SJCRH30 (cell line): ENCODE measurements around the gene INTS11. TPM values are rescaled to one million over a fixed set of nuclear protein-coding genes. Genes with fewer than 3 reads are reported as not detected.
"Not testable (repeated sequence)": the region's sequence is repeated elsewhere in the genome, so short reads cannot be mapped to it uniquely, and the experiment has no call there.

Experiments
- DNase-seq, 2 experiments: peaks; one replicate each; pipeline ENCODE4 v3.0.0-alpha.2; 2015 to 2020
- H3K27ac ChIP-seq: fragments of 250-450 bp; sonication (Bioruptor Pico); 2 replicates; pipeline ENCODE4 v1.5.1; 2020; ENCODE audit warnings: mild to moderate bottlenecking, moderate library complexity
- H3K27me3 ChIP-seq: fragments of 250-450 bp; sonication (Bioruptor Pico); 2 replicates; pipeline ENCODE4 v1.5.1; 2020; ENCODE audit warnings: mild to moderate bottlenecking, moderate library complexity
- H3K36me3 ChIP-seq: fragments of 250-450 bp; sonication (Bioruptor Pico); 2 replicates; pipeline ENCODE4 v1.5.1; 2020; ENCODE audit warnings: mild to moderate bottlenecking, moderate library complexity
- H3K4me1 ChIP-seq: fragments of 250-450 bp; sonication (Bioruptor Pico); 2 replicates; pipeline ENCODE4 v1.5.1; 2020; ENCODE audit warnings: mild to moderate bottlenecking, moderate library complexity
- H3K4me3 ChIP-seq: fragments of 250-450 bp; sonication (Bioruptor Pico); 2 replicates; pipeline ENCODE4 v1.5.1; 2020; ENCODE audit warnings: mild to moderate bottlenecking, moderate library complexity
- H3K9me3 ChIP-seq: fragments of 250-450 bp; sonication (Bioruptor Pico); replicated peaks from 2 replicates; pipeline ENCODE4 v1.5.1; 2020; ENCODE audit warnings: mild to moderate bottlenecking, moderate library complexity
- total RNA-seq: library from RNA; depleted of rRNA; stranded (reverse); fragments of >200 nt; shearing (Covaris generic); gene quantifications from 2 replicates; pipeline ENCODE4 v1.2.3, GENCODE V29; 2014

INTS11 gene
- total RNA-seq, 1 experiment from 2014 or later, result 78.7 TPM

- peaks cover 24% of the 10 kb centered on the region for H3K4me1 ChIP-seq
- no peak overlapping the region for H3K27ac ChIP-seq
- no peaks in the 10 kb centered on the region for H3K27me3 ChIP-seq
- DNase-seq, result no peak
- H3K9me3 ChIP-seq, result no peaks in the 10 kb centered on the region
- H3K4me3 ChIP-seq, result no peak overlapping the region
- H3K36me3 ChIP-seq, result peaks cover 32% of the 10 kb centered on the region
Measured at GRCh38 chr1:1320666-1321448, 3.6 kb downstream of the INTS11 start.

GRCh38 chr1:1319646-1319941, 4.9 kb downstream of the INTS11 start:
- DNase-seq, result no peak
- H3K27me3 ChIP-seq, result no peaks in the 10 kb centered on the region
- H3K4me3 ChIP-seq, result no peak overlapping the region
- no peak overlapping the region for H3K27ac ChIP-seq
- no peaks in the 10 kb centered on the region for H3K9me3 ChIP-seq
- H3K36me3 ChIP-seq, result peaks cover 41% of the 10 kb centered on the region
- peaks cover 18% of the 10 kb centered on the region for H3K4me1 ChIP-seq

GRCh38 chr1:1318777-1319645, 5.4 kb downstream of the INTS11 start:
- H3K4me1 ChIP-seq, result peaks cover 18% of the 10 kb centered on the region
- H3K27me3 ChIP-seq, result no peaks in the 10 kb centered on the region
- peaks cover 47% of the 10 kb centered on the region for H3K36me3 ChIP-seq
- no peaks in the 10 kb centered on the region for H3K9me3 ChIP-seq
- no peak for DNase-seq
- H3K27ac ChIP-seq, result no peak overlapping the region
- H3K4me3 ChIP-seq, result no peak overlapping the region

GRCh38 chr1:1318131-1318652, 6.3 kb downstream of the INTS11 start:
- no peak overlapping the region for H3K4me3 ChIP-seq
- H3K4me1 ChIP-seq, result peaks cover 18% of the 10 kb centered on the region
- DNase-seq, result peak; percentile 71 to 79
- H3K9me3 ChIP-seq, result no peaks in the 10 kb centered on the region
- no peak overlapping the region for H3K27ac ChIP-seq
- H3K36me3 ChIP-seq, result peaks cover 55% of the 10 kb centered on the region
- H3K27me3 ChIP-seq, result no peaks in the 10 kb centered on the region

GRCh38 chr1:1317420-1317819, 7.0 kb downstream of the INTS11 start:
- no peak for DNase-seq
- H3K36me3 ChIP-seq, result peaks cover 63% of the 10 kb centered on the region
- no peak overlapping the region for H3K4me3 ChIP-seq
- no peak overlapping the region for H3K27ac ChIP-seq
- H3K27me3 ChIP-seq, result no peaks in the 10 kb centered on the region
- no peaks in the 10 kb centered on the region for H3K9me3 ChIP-seq
- peaks cover 18% of the 10 kb centered on the region for H3K4me1 ChIP-seq

- H3K4me3 ChIP-seq, H3K27ac ChIP-seq, DNase-seq, H3K9me3 ChIP-seq, H3K27me3 ChIP-seq: not testable (repeated sequence)
- Histone ChIP-seq H3K36me3 (peaks cover 72% of the 10 kb centered on the region), H3K4me1 (peaks cover 18% of the 10 kb centered on the region)
Measured at GRCh38 chr1:1316199-1316598, 8.3 kb downstream of the INTS11 start.

- DNase-seq, result no peak
- no peak overlapping the region for H3K27ac ChIP-seq
Measured at GRCh38 chr1:1315435-1315954, 9.0 kb downstream of the INTS11 start.

GRCh38 chr1:1314678-1315335, 9.7 kb downstream of the INTS11 start:
- no peak for DNase-seq
- H3K4me1 ChIP-seq, result peaks cover 18% of the 10 kb centered on the region
- H3K27me3 ChIP-seq, result no peaks in the 10 kb centered on the region
- H3K4me3 ChIP-seq, result no peak overlapping the region
- peaks cover 80% of the 10 kb centered on the region for H3K36me3 ChIP-seq
- H3K9me3 ChIP-seq, result no peaks in the 10 kb centered on the region
- no peak overlapping the region for H3K27ac ChIP-seq

More at GRCh38 chr1:1315435-1315954, 9.0 kb downstream of the INTS11 start:
- no peak overlapping the region for H3K4me3 ChIP-seq
- peaks cover 73% of the 10 kb centered on the region for H3K36me3 ChIP-seq
- peaks cover 18% of the 10 kb centered on the region for H3K4me1 ChIP-seq
- no peaks in the 10 kb centered on the region for H3K27me3 ChIP-seq
- H3K9me3 ChIP-seq, result no peaks in the 10 kb centered on the region

GRCh38 chr1:1314237-1314586, 10.2 kb downstream of the INTS11 start:
- no peaks in the 10 kb centered on the region for H3K9me3 ChIP-seq
- H3K27me3 ChIP-seq, result no peaks in the 10 kb centered on the region
- H3K27ac ChIP-seq, result no peak overlapping the region
- peaks cover 84% of the 10 kb centered on the region for H3K36me3 ChIP-seq
- no peak for DNase-seq
- H3K4me3 ChIP-seq, result no peak overlapping the region
- H3K4me1 ChIP-seq, result peaks cover 18% of the 10 kb centered on the region

- Histone ChIP-seq H3K4me3 (no peak overlapping the region), H3K27me3 (no peaks in the 10 kb centered on the region), H3K27ac (no peak overlapping the region), H3K4me1 (peaks cover 14% of the 10 kb centered on the region), H3K36me3 (peaks cover 78% of the 10 kb centered on the region), H3K9me3 (no peaks in the 10 kb centered on the region)
- DNase-seq, result no peak
Measured at GRCh38 chr1:1313500-1314236, 10.8 kb downstream of the INTS11 start.

GRCh38 chr1:1312450-1313314, 11.8 kb downstream of the INTS11 start:
- H3K36me3 ChIP-seq, result peaks cover 70% of the 10 kb centered on the region
- H3K4me3 ChIP-seq, result no peak overlapping the region
- H3K4me1 ChIP-seq, result peaks cover 4% of the 10 kb centered on the region
- DNase-seq, result no peak
- no peaks in the 10 kb centered on the region for H3K9me3 ChIP-seq
- H3K27ac ChIP-seq, result no peak overlapping the region
- H3K27me3 ChIP-seq, result no peaks in the 10 kb centered on the region

GRCh38 chr1:1311107-1312104, 13.1 kb downstream of the INTS11 start:
- Histone ChIP-seq H3K4me3 (no peak overlapping the region), H3K27me3 (no peaks in the 10 kb centered on the region), H3K27ac (no peak overlapping the region), H3K4me1 (peaks cover 5% of the 10 kb centered on the region), H3K36me3 (peaks cover 58% of the 10 kb centered on the region), H3K9me3 (no peaks in the 10 kb centered on the region)
- DNase-seq, result no peak
